ENCODE measurements around the gene FYB1. TPM values are rescaled to one million over a fixed set of nuclear protein-coding genes. Genes with fewer than 3 reads are reported as not detected.

The FYB1 gene
- total and polyA plus RNA-seq, 2 experiments from 2014 or later, result not detected

DNA sequence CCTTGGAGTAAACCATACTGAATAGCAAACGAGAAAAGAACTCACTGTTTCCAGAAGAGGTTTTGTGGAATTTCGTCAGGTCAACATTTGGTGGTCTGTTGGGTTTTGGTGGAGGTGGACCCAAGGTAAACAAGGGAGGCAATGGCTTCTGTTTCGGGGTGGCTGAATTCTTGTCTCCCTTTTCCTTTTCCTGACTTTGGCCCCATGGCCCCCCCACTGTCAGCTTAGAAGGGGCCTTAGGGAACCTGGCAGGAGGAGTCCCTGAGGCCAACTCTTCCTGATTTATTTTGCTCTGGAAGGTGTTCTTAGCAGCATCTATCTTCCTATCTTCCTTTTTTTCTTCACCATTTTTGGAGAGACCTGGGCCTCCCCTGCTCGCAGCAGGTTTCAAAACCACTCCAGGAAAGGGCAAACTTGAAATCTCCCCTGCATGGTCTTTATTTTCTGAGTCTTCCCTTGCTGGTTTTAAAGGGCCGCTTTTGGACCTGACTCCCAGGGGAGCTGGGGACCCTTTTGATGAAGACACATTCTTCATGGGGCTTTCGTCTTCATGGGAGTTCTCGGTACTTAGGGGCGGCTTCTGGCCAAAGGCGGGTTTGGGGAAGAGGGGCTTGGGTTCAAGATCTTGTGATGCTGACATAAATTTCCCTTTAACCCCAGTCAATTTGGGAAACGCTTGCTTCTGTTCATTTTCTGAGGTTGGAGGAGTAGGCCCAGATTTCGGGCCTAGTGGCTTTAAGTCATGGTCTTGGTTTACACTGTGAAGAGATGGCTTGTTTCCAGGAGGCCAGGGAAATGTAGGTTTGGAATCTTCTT is 17.4 kb downstream of the FYB1 start:
- Histone ChIP-seq H3K79me2 (replicated peaks; ENCODE audit: insufficient read depth) (no peaks in the 10 kb centered on the region), H4K20me1 (replicated peaks; ENCODE audit: insufficient read depth) (no peaks in the 10 kb centered on the region), H3K4me3 (no peak overlapping the region), H3K27me3 (ENCODE audit: insufficient read depth) (no peaks in the 10 kb centered on the region), H3K36me3 (ENCODE audit: insufficient read depth) (no peaks in the 10 kb centered on the region), H3K4me2 (no peak overlapping the region), H3K4me1 (ENCODE audit: insufficient read depth) (no peaks in the 10 kb centered on the region), H3K27ac (ENCODE audit: low read depth) (no peak overlapping the region), H2AFZ (no peak overlapping the region), H3K9me2 (ENCODE audit: insufficient read depth) (no peaks in the 10 kb centered on the region; the same call in 1 of the 2 replicates), H3F3A (replicated peaks; ENCODE audit: low read depth) (no peaks in the 10 kb centered on the region)
- Mint-ChIP-seq H3K36me3 (ENCODE audit: low read depth) (no peaks in the 10 kb centered on the region), H3K4me3 (no peak overlapping the region), H3K9me3 (no peaks in the 10 kb centered on the region), H3K4me1 (peaks cover 4% of the 10 kb centered on the region; the same call in 2 of the 3 replicates), H3K27me3 (ENCODE audit: insufficient read depth, low read depth, poor library complexity) (no peaks in the 10 kb centered on the region), H3K27ac (no peak overlapping the region)
- ATAC-seq (no peak), DNase-seq (ENCODE audit: low spot score) (no peak)
- TF ChIP-seq ZNF114 (CRISPR knock-in tag; IDR thresholded peaks at IDR 0.05) (no peak), STAT1 (IDR thresholded peaks at IDR 0.05; ENCODE audit: unreplicated experiment) (no peak), EZH2 (IDR thresholded peaks at IDR 0.05; ENCODE audit: low read depth, unreplicated experiment) (no peak), POLR2AphosphoS5 (IDR thresholded peaks at IDR 0.05; ENCODE audit: low read depth) (no peak), ZNF331 (CRISPR knock-in tag; IDR thresholded peaks at IDR 0.05; ENCODE audit: low read depth) (no peak), JUNB (IDR thresholded peaks at IDR 0.05; ENCODE audit: unreplicated experiment) (no peak), CREB1 (CRISPR knock-in tag; IDR thresholded peaks at IDR 0.05; ENCODE audit: low read depth) (no peak), NANOG (IDR thresholded peaks at IDR 0.05; ENCODE audit: borderline replicate concordance) (no peak), EZH2phosphoT487 (IDR thresholded peaks at IDR 0.05; ENCODE audit: unreplicated experiment) (no peak)
- TF ChIP-seq, protein P1, sequence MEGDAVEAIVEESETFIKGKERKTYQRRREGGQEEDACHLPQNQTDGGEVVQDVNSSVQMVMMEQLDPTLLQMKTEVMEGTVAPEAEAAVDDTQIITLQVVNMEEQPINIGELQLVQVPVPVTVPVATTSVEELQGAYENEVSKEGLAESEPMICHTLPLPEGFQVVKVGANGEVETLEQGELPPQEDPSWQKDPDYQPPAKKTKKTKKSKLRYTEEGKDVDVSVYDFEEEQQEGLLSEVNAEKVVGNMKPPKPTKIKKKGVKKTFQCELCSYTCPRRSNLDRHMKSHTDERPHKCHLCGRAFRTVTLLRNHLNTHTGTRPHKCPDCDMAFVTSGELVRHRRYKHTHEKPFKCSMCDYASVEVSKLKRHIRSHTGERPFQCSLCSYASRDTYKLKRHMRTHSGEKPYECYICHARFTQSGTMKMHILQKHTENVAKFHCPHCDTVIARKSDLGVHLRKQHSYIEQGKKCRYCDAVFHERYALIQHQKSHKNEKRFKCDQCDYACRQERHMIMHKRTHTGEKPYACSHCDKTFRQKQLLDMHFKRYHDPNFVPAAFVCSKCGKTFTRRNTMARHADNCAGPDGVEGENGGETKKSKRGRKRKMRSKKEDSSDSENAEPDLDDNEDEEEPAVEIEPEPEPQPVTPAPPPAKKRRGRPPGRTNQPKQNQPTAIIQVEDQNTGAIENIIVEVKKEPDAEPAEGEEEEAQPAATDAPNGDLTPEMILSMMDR (conservative IDR thresholded peaks at IDR 0.05; ENCODE audit: low read depth in 2 of 2), result no peak
- TF ChIP-seq, protein P2, sequence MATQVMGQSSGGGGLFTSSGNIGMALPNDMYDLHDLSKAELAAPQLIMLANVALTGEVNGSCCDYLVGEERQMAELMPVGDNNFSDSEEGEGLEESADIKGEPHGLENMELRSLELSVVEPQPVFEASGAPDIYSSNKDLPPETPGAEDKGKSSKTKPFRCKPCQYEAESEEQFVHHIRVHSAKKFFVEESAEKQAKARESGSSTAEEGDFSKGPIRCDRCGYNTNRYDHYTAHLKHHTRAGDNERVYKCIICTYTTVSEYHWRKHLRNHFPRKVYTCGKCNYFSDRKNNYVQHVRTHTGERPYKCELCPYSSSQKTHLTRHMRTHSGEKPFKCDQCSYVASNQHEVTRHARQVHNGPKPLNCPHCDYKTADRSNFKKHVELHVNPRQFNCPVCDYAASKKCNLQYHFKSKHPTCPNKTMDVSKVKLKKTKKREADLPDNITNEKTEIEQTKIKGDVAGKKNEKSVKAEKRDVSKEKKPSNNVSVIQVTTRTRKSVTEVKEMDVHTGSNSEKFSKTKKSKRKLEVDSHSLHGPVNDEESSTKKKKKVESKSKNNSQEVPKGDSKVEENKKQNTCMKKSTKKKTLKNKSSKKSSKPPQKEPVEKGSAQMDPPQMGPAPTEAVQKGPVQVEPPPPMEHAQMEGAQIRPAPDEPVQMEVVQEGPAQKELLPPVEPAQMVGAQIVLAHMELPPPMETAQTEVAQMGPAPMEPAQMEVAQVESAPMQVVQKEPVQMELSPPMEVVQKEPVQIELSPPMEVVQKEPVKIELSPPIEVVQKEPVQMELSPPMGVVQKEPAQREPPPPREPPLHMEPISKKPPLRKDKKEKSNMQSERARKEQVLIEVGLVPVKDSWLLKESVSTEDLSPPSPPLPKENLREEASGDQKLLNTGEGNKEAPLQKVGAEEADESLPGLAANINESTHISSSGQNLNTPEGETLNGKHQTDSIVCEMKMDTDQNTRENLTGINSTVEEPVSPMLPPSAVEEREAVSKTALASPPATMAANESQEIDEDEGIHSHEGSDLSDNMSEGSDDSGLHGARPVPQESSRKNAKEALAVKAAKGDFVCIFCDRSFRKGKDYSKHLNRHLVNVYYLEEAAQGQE (IDR thresholded peaks at IDR 0.05; ENCODE audit: unreplicated experiment), result no peak
- TF ChIP-seq, protein P3, sequence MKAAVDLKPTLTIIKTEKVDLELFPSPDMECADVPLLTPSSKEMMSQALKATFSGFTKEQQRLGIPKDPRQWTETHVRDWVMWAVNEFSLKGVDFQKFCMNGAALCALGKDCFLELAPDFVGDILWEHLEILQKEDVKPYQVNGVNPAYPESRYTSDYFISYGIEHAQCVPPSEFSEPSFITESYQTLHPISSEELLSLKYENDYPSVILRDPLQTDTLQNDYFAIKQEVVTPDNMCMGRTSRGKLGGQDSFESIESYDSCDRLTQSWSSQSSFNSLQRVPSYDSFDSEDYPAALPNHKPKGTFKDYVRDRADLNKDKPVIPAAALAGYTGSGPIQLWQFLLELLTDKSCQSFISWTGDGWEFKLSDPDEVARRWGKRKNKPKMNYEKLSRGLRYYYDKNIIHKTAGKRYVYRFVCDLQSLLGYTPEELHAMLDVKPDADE (IDR thresholded peaks at IDR 0.05), result no peak
- TF ChIP-seq, protein P4, sequence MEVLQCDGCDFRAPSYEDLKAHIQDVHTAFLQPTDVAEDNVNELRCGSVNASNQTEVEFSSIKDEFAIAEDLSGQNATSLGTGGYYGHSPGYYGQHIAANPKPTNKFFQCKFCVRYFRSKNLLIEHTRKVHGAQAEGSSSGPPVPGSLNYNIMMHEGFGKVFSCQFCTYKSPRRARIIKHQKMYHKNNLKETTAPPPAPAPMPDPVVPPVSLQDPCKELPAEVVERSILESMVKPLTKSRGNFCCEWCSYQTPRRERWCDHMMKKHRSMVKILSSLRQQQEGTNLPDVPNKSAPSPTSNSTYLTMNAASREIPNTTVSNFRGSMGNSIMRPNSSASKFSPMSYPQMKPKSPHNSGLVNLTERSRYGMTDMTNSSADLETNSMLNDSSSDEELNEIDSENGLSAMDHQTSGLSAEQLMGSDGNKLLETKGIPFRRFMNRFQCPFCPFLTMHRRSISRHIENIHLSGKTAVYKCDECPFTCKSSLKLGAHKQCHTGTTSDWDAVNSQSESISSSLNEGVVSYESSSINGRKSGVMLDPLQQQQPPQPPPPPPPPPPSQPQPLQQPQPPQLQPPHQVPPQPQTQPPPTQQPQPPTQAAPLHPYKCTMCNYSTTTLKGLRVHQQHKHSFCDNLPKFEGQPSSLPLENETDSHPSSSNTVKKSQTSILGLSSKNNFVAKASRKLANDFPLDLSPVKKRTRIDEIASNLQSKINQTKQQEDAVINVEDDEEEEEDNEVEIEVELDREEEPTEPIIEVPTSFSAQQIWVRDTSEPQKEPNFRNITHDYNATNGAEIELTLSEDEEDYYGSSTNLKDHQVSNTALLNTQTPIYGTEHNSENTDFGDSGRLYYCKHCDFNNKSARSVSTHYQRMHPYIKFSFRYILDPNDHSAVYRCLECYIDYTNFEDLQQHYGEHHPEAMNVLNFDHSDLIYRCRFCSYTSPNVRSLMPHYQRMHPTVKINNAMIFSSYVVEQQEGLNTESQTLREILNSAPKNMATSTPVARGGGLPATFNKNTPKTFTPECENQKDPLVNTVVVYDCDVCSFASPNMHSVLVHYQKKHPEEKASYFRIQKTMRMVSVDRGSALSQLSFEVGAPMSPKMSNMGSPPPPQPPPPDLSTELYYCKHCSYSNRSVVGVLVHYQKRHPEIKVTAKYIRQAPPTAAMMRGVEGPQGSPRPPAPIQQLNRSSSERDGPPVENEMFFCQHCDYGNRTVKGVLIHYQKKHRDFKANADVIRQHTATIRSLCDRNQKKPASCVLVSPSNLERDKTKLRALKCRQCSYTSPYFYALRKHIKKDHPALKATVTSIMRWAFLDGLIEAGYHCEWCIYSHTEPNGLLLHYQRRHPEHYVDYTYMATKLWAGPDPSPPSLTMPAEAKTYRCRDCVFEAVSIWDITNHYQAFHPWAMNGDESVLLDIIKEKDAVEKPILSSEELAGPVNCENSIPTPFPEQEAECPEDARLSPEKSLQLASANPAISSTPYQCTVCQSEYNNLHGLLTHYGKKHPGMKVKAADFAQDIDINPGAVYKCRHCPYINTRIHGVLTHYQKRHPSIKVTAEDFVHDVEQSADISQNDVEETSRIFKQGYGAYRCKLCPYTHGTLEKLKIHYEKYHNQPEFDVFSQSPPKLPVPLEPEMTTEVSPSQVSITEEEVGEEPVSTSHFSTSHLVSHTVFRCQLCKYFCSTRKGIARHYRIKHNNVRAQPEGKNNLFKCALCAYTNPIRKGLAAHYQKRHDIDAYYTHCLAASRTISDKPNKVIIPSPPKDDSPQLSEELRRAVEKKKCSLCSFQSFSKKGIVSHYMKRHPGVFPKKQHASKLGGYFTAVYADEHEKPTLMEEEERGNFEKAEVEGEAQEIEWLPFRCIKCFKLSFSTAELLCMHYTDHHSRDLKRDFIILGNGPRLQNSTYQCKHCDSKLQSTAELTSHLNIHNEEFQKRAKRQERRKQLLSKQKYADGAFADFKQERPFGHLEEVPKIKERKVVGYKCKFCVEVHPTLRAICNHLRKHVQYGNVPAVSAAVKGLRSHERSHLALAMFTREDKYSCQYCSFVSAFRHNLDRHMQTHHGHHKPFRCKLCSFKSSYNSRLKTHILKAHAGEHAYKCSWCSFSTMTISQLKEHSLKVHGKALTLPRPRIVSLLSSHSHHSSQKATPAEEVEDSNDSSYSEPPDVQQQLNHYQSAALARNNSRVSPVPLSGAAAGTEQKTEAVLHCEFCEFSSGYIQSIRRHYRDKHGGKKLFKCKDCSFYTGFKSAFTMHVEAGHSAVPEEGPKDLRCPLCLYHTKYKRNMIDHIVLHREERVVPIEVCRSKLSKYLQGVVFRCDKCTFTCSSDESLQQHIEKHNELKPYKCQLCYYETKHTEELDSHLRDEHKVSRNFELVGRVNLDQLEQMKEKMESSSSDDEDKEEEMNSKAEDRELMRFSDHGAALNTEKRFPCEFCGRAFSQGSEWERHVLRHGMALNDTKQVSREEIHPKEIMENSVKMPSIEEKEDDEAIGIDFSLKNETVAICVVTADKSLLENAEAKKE (CRISPR knock-in tag; IDR thresholded peaks at IDR 0.05), result no peak

Data from GM23338 (cell line).